HL-60 (cell line): ENCODE measurements around the gene XPA.

Experiments
- DNase-seq, 2 experiments: peaks; one replicate each; pipeline ENCODE4 v3.0.0-alpha.2; 2010 to 2020; ENCODE audit warnings: low read depth in 1 of 2, low spot score in 1 of 2
- H3K27ac ChIP-seq: fragments of 250-450 bp; sonication (Bioruptor Pico); replicated peaks from 2 replicates; pipeline ENCODE4 v1.5.1; 2020; ENCODE audit warnings: mild to moderate bottlenecking, moderate library complexity
- H3K27me3 ChIP-seq: fragments of 250-450 bp; sonication (Bioruptor Pico); 2 replicates; pipeline ENCODE4 v1.5.1; 2021; ENCODE audit warnings: mild to moderate bottlenecking, moderate library complexity; ENCODE audit not compliant: insufficient read depth, poor library complexity, severe bottlenecking
- H3K4me3 ChIP-seq: replicated peaks from 2 replicates; pipeline ENCODE4 v1.5.1; 2011; ENCODE audit warnings: mild to moderate bottlenecking, control low read depth, low read length; ENCODE audit not compliant: insufficient read depth
- GABPA ChIP-seq: IDR thresholded peaks from 2 replicates; pipeline ENCODE4 v1.6.1; 2012; ENCODE audit warnings: low read depth
- POLR2AphosphoS5 ChIP-seq: IDR thresholded peaks from 2 replicates; pipeline ENCODE4 v1.6.1; 2012; ENCODE audit warnings: low read depth
- SPI1 ChIP-seq: IDR thresholded peaks from 2 replicates; pipeline ENCODE4 v1.6.1; 2012; ENCODE audit warnings: low read depth, mild to moderate bottlenecking, borderline replicate concordance
- TF ChIP-seq, protein P1 (sequence below): IDR thresholded peaks from one replicate; pipeline ENCODE4 v1.5.1; 2011; ENCODE audit warnings: low read length, control low read depth, inconsistent platforms; ENCODE audit not compliant: insufficient read depth
- TF ChIP-seq, protein P2 (sequence below): IDR thresholded peaks from 2 replicates; pipeline ENCODE4 v1.6.1; 2012; ENCODE audit warnings: low read depth; ENCODE audit not compliant: insufficient replicate concordance

The XPA gene

DNA sequence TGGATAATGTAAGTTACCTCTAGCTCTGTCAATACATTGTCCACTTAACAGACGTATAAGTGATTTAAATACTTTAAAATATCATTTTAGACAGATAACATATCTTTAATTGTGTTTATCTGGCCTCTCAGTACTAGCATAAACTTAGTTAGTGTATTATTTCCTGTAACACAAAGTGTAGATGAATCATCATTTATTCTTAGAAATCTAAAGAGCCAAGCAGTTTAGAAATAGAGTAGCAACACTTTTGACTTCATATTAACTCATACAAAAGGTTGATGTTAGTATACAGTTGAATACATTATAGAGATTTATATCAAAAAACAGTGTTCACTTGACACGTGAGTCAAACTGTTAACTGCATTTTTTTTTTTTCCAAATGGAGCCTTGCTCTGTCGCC, 45.5 kb downstream of the XPA start:
- Histone ChIP-seq H3K4me3 (no peak overlapping the region), H3K27ac (no peak overlapping the region), H3K27me3 (no peaks in the 10 kb centered on the region)
- TF ChIP-seq GABPA (no peak), POLR2AphosphoS5 (no peak), SPI1 (no peak)
- TF ChIP-seq, protein P1, sequence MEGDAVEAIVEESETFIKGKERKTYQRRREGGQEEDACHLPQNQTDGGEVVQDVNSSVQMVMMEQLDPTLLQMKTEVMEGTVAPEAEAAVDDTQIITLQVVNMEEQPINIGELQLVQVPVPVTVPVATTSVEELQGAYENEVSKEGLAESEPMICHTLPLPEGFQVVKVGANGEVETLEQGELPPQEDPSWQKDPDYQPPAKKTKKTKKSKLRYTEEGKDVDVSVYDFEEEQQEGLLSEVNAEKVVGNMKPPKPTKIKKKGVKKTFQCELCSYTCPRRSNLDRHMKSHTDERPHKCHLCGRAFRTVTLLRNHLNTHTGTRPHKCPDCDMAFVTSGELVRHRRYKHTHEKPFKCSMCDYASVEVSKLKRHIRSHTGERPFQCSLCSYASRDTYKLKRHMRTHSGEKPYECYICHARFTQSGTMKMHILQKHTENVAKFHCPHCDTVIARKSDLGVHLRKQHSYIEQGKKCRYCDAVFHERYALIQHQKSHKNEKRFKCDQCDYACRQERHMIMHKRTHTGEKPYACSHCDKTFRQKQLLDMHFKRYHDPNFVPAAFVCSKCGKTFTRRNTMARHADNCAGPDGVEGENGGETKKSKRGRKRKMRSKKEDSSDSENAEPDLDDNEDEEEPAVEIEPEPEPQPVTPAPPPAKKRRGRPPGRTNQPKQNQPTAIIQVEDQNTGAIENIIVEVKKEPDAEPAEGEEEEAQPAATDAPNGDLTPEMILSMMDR: no peak
- TF ChIP-seq, protein P2, sequence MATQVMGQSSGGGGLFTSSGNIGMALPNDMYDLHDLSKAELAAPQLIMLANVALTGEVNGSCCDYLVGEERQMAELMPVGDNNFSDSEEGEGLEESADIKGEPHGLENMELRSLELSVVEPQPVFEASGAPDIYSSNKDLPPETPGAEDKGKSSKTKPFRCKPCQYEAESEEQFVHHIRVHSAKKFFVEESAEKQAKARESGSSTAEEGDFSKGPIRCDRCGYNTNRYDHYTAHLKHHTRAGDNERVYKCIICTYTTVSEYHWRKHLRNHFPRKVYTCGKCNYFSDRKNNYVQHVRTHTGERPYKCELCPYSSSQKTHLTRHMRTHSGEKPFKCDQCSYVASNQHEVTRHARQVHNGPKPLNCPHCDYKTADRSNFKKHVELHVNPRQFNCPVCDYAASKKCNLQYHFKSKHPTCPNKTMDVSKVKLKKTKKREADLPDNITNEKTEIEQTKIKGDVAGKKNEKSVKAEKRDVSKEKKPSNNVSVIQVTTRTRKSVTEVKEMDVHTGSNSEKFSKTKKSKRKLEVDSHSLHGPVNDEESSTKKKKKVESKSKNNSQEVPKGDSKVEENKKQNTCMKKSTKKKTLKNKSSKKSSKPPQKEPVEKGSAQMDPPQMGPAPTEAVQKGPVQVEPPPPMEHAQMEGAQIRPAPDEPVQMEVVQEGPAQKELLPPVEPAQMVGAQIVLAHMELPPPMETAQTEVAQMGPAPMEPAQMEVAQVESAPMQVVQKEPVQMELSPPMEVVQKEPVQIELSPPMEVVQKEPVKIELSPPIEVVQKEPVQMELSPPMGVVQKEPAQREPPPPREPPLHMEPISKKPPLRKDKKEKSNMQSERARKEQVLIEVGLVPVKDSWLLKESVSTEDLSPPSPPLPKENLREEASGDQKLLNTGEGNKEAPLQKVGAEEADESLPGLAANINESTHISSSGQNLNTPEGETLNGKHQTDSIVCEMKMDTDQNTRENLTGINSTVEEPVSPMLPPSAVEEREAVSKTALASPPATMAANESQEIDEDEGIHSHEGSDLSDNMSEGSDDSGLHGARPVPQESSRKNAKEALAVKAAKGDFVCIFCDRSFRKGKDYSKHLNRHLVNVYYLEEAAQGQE: no peak
- no peak for DNase-seq

- Histone ChIP-seq H3K4me3 (no peak overlapping the region), H3K27me3 (no peaks in the 10 kb centered on the region), H3K27ac (no peak overlapping the region)
- TF ChIP-seq, protein P2: no peak
- no peak for TF ChIP-seq POLR2AphosphoS5
- no peak for TF ChIP-seq SPI1
- TF ChIP-seq GABPA: no peak
- TF ChIP-seq, protein P1: no peak
- no peak for DNase-seq
Observed at GRCh38 chr9:97647996-97648395, 49.1 kb downstream of the XPA start.

DNA sequence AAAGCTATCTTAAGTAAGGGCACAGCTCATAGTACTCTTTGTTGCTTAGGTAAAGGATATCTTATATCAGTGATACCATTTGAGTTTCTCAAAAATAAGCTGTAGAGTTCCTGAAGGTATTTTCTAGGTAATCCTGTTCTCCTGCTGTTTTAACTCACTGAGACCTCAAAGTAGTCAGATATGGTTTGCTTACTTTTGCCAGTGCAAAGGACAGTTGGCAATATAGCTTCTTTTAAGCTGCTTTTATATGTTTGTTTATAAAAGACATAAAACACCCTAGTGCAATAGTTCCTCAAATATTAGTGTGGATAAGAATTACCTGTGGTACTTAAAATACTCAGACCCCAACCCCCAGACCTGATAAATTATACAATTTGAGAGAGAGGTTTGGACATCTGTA, 51.4 kb downstream of the XPA start:
- TF ChIP-seq GABPA: no peak
- TF ChIP-seq, protein P1: no peak
- TF ChIP-seq, protein P2: no peak
- no peak for TF ChIP-seq SPI1
- no peak for TF ChIP-seq POLR2AphosphoS5
- no peaks in the 10 kb centered on the region for H3K27me3 ChIP-seq
- H3K27ac ChIP-seq: no peak overlapping the region
- no peak for DNase-seq
- H3K4me3 ChIP-seq: no peak overlapping the region
